SK-N-SH treated with all-trans-retinoic acid at 6 μM for 48 hours (cell line): ENCODE results near the gene TNK2.

Experiments
- CREB5 ChIP-seq: fragments of 250-450 bp; sonication (Bioruptor Pico); IDR thresholded peaks from 2 replicates; pipeline ENCODE4 v1.5.1; 2020; ENCODE audit warnings: low read depth, mild to moderate bottlenecking, moderate library complexity
- CSDC2 ChIP-seq: fragments of 250-450 bp; sonication (Bioruptor Pico); IDR thresholded peaks from 2 replicates; pipeline ENCODE4 v1.5.0; 2020; ENCODE audit warnings: mild to moderate bottlenecking, moderate library complexity
- GLIS3 ChIP-seq: fragments of 250-450 bp; sonication (Bioruptor Pico); IDR thresholded peaks from 2 replicates; pipeline ENCODE4 v1.5.0; 2020; ENCODE audit warnings: mild to moderate bottlenecking, moderate library complexity
- RARB ChIP-seq: fragments of 250-450 bp; sonication (Bioruptor Pico); IDR thresholded peaks from 2 replicates; pipeline ENCODE4 v1.8.0; 2021; ENCODE audit warnings: mild to moderate bottlenecking, moderate library complexity
- SNAI2 ChIP-seq: fragments of 250-450 bp; sonication (Bioruptor Pico); IDR thresholded peaks from 2 replicates; pipeline ENCODE4 v1.5.0; 2020; ENCODE audit warnings: mild to moderate bottlenecking, moderate library complexity
- TSHZ2 ChIP-seq: fragments of 250-450 bp; sonication (Bioruptor Pico); IDR thresholded peaks from 2 replicates; pipeline ENCODE4 v1.5.0; 2020; ENCODE audit warnings: mild to moderate bottlenecking, moderate library complexity
- ZC3H10 ChIP-seq: fragments of 250-450 bp; sonication (Bioruptor Pico); IDR thresholded peaks from 2 replicates; pipeline ENCODE4 v1.5.1; 2021; ENCODE audit warnings: mild to moderate bottlenecking, moderate library complexity
- ZFP30 ChIP-seq: fragments of 450-650 bp; formaldehyde crosslinking; IDR thresholded peaks from 2 replicates; pipeline ENCODE4 v1.5.0; 2022; ENCODE audit warnings: mild to moderate bottlenecking, moderate library complexity
- TF ChIP-seq, protein P1 (sequence below): fragments of 250-450 bp; sonication (Bioruptor Pico); IDR thresholded peaks from 2 replicates; pipeline ENCODE4 v1.8.0; 2020; ENCODE audit warnings: mild to moderate bottlenecking, moderate library complexity, borderline replicate concordance

- TF ChIP-seq, protein P1, sequence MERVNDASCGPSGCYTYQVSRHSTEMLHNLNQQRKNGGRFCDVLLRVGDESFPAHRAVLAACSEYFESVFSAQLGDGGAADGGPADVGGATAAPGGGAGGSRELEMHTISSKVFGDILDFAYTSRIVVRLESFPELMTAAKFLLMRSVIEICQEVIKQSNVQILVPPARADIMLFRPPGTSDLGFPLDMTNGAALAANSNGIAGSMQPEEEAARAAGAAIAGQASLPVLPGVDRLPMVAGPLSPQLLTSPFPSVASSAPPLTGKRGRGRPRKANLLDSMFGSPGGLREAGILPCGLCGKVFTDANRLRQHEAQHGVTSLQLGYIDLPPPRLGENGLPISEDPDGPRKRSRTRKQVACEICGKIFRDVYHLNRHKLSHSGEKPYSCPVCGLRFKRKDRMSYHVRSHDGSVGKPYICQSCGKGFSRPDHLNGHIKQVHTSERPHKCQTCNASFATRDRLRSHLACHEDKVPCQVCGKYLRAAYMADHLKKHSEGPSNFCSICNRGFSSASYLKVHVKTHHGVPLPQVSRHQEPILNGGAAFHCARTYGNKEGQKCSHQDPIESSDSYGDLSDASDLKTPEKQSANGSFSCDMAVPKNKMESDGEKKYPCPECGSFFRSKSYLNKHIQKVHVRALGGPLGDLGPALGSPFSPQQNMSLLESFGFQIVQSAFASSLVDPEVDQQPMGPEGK (CRISPR knock-in tag), result no peak
- TF ChIP-seq RARB (CRISPR knock-in tag) (no peak), CREB5 (no peak), SNAI2 (no peak), ZC3H10 (CRISPR knock-in tag) (no peak), GLIS3 (CRISPR knock-in tag) (no peak), CSDC2 (CRISPR knock-in tag) (no peak), ZFP30 (CRISPR knock-in tag) (no peak), TSHZ2 (CRISPR knock-in tag) (no peak)
These were observed 36.3 kb downstream of the TNK2 start for GRCh38 chr3:195872097-195872496.
